Naive thymus-derived CD4-positive, alpha-beta T cell (primary cell): ENCODE data around the gene SHC2. TPM values are rescaled to one million over a fixed set of nuclear protein-coding genes. Genes with fewer than 3 reads are reported as not detected.
A peak's percentile ranks its signal among the peaks of the same experiment; 100 is the strongest.
"Not testable (repeated sequence)": the region's sequence is repeated elsewhere in the genome, so short reads cannot be mapped to it uniquely, and the experiment has no call there.

ENCODE experiments used
- ATAC-seq: fragments of 150-1000 bp; cut with Tn5 transposase; 2 replicates; pipeline ENCODE4 v1.10.0; 2021; ENCODE audit warnings: mild to moderate bottlenecking, moderate library complexity
- CTCF ChIA-PET: fragments of 350-600 bp; sonication (Branson Sonifier 250); formaldehyde crosslinking; loops from one replicate; lab custom pipeline; 2021; ENCODE audit warnings: antibody characterized with exemption; lab: Charles Lee
- POLR2A ChIA-PET: fragments of 350-600 bp; sonication (Branson Sonifier 250); formaldehyde crosslinking; loops from one replicate; lab custom pipeline; 2021; ENCODE audit warnings: antibody characterized with exemption, inconsistent platforms; lab: Charles Lee
- DNase-seq, 9 donors: peaks; one replicate each; pipeline versions ENCODE4 v3.0.0 to v3.0.0-alpha.2; 2020 to 2022; ENCODE audit warnings: mixed read lengths in 1 of 9
- H3K27ac ChIP-seq: one replicate; pipeline ENCODE4 v1.7.0; 2013; ENCODE audit warnings: mild to moderate bottlenecking, low read depth, low read length, moderate library complexity
- H3K27me3 ChIP-seq, 2 donors: one replicate each; pipeline ENCODE4 v1.7.0; 2013; ENCODE audit warnings: low read length in 2 of 2, mild to moderate bottlenecking in 2 of 2, moderate library complexity in 2 of 2; ENCODE audit not compliant: control insufficient read depth in 2 of 2, insufficient read depth in 2 of 2
- H3K36me3 ChIP-seq, 3 experiments: 1 replicate in 2 of 3; 2 replicates in 1 of 3; pipeline ENCODE4 v1.7.0; 2013; ENCODE audit warnings: low read length in 3 of 3, mild to moderate bottlenecking in 3 of 3, moderate library complexity in 1 of 3; ENCODE audit not compliant: insufficient read depth in 3 of 3, control insufficient read depth in 2 of 3
- H3K4me1 ChIP-seq, 2 donors: one replicate each; pipeline ENCODE4 v1.7.0; 2013; ENCODE audit warnings: low read length in 2 of 2, mild to moderate bottlenecking in 2 of 2, moderate library complexity in 1 of 2; ENCODE audit not compliant: control insufficient read depth in 2 of 2, insufficient read depth in 2 of 2
- H3K4me3 ChIP-seq: 2 replicates; pipeline ENCODE4 v1.7.0; 2013; ENCODE audit warnings: mild to moderate bottlenecking, low read length
- H3K9me3 ChIP-seq, 3 experiments: 1 replicate in 2 of 3; 2 replicates in 1 of 3; pipeline ENCODE4 v1.7.0; 2013; ENCODE audit warnings: low read length in 3 of 3; ENCODE audit not compliant: control insufficient read depth in 2 of 3
- H3K27ac Mint-ChIP-seq, 9 donors: one replicate each; pipeline ENCODE4 v1.8.0; 2020 to 2022; ENCODE audit warnings: mixed read lengths in 9 of 9, mild to moderate bottlenecking in 8 of 9, moderate library complexity in 5 of 9, inconsistent platforms in 2 of 9
- H3K27me3 Mint-ChIP-seq, 5 donors: one replicate each; pipeline ENCODE4 v1.8.0; 2021 to 2022; ENCODE audit warnings: mixed read lengths in 5 of 5, mild to moderate bottlenecking in 1 of 5
- H3K36me3 Mint-ChIP-seq, 5 donors: one replicate each; pipeline ENCODE4 v1.8.0; 2020 to 2022; ENCODE audit warnings: mixed read lengths in 5 of 5, mild to moderate bottlenecking in 3 of 5, inconsistent platforms in 1 of 5
- H3K4me1 Mint-ChIP-seq, 7 donors: one replicate each; pipeline ENCODE4 v1.8.0; 2020 to 2022; ENCODE audit warnings: mixed read lengths in 7 of 7, mild to moderate bottlenecking in 3 of 7, inconsistent platforms in 1 of 7
- H3K4me3 Mint-ChIP-seq, 10 donors: one replicate each; pipeline ENCODE4 v1.8.0; 2020 to 2022; ENCODE audit warnings: mild to moderate bottlenecking in 10 of 10, mixed read lengths in 10 of 10, moderate library complexity in 6 of 10, inconsistent platforms in 2 of 10
- H3K9me3 Mint-ChIP-seq, 11 donors: one replicate each; pipeline ENCODE4 v1.8.0; 2020 to 2022; ENCODE audit warnings: mixed read lengths in 11 of 11, mild to moderate bottlenecking in 4 of 11, inconsistent platforms in 1 of 11, moderate library complexity in 1 of 11
- intact Hi-C, 2 donors: fragments of 100-400 bp; cut with micrococcal nuclease; formaldehyde crosslinking; loops; one replicate each; pipeline ENCODE4 v1.15.1; 2023
- polyA plus RNA-seq, 2 donors: library from polyadenylated mRNA; unstranded; fragments of 300-500 nt; fragmentation: Illumina TruSeq; gene quantifications; one replicate each; pipeline ENCODE4 v1.2.3, GENCODE V29; 2021
- total RNA-seq, 6 experiments: library from RNA in 5 of 6; stranded (reverse) in 5 of 6; gene quantifications; 1 replicate in 5 of 6; 2 replicates in 1 of 6; pipeline ENCODE4 v1.2.3 and lab custom pipeline; 2021 to 2026

Gene SHC2
- total and polyA plus RNA-seq, 7 experiments from 2014 or later, result 0.82 to 2.3 (median 2.1) TPM; not detected in 4

DNA sequence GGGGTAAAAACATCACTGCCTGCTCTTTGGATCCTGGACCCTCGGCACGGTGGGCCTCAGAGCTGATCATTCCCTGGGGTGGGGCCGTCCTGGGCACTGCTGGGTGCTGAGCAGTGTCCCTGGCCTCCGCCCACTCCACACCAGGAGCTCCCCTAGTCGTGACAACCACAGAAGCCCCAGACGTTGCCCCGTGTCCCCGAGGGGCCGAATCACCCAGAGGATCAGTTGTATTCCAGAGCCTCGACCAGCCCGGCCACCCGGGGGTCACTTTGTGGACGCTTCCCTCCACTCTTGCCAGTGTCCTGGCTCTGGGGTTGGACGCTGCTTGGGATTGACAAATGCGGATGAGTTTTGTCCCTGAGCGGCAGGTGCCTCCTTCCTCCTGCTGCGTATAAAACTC, 62.1 kb downstream of the SHC2 start:
- no peak overlapping the region for H3K4me3 Mint-ChIP-seq
- DNase-seq (no peak), ATAC-seq (no peak)
- H3K36me3 Mint-ChIP-seq, result peaks cover 0 to 9% (median 0%) of the 10 kb centered on the region in 5 donors
- peaks cover 0 to 2% (median 0%) of the 10 kb centered on the region in 7 donors for H3K4me1 Mint-ChIP-seq
- Histone ChIP-seq H3K4me1 (no peaks in the 10 kb centered on the region), H3K9me3 (peaks cover 0 to 6% (median 0%) of the 10 kb centered on the region in 3 experiments), H3K27ac (no peak overlapping the region), H3K36me3 (no peaks in the 10 kb centered on the region), H3K27me3 (no peaks in the 10 kb centered on the region), H3K4me3 (no peak overlapping the region)
- ChIA-PET POLR2A (no interaction called here), CTCF (no interaction called here)
- H3K27ac Mint-ChIP-seq, result no peak overlapping the region
- H3K27me3 Mint-ChIP-seq, result peaks cover 0 to 12% (median 4%) of the 10 kb centered on the region in 5 donors
- intact Hi-C loops, result no loop called here
- peaks cover 0 to 14% (median 2%) of the 10 kb centered on the region in 11 donors for H3K9me3 Mint-ChIP-seq

DNA sequence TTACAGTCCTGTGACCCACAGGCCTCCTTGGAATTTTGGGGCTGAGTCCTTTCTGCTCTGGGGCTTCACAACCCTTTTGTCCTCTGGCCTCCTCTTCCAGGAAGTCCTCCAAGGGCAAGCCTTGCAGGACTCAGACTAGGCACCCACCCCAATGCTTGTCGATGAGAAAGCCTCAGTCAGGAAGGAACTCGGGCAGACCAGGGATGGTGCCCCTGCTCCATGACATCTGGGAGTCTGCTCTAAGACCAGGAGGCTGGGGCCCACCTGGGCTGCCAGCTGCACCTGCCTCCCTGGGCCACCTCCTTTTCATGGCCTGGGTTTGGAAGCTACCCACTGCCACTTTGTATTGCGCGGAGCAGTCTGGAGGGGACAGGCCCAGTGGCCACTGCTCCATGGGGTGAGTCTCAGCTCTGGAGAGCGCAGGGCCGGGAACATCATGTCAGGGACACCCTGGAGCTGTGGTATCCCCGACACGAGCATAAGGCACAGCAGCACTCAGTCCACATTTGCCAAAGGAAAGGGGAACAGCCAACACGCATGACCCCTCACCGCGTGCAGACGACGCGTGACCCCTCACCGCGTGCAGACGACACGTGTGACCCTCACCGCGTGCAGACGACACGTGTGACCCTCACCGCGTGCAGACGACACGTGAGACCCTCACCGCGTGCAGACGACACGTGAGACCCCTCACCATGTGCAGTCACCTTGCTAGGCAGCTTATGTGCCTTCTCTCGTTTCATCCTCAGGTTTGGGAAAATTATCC, 62.7 kb downstream of the SHC2 start:
- DNase-seq, result no peak
- no peak overlapping the region for H3K27ac ChIP-seq
- Mint-ChIP-seq H3K4me3 (no peak overlapping the region), H3K9me3 (peaks cover 0 to 20% (median 2%) of the 10 kb centered on the region in 11 donors), H3K4me1 (peaks cover 0 to 4% (median 0%) of the 10 kb centered on the region in 7 donors), H3K27me3 (peaks cover 0 to 9% (median 4%) of the 10 kb centered on the region in 5 donors), H3K36me3 (peaks cover 0 to 12% (median 0%) of the 10 kb centered on the region in 5 donors), H3K27ac (no peak overlapping the region)
- CTCF ChIA-PET, result no interaction called here
- no peaks in the 10 kb centered on the region for H3K27me3 ChIP-seq
- no peaks in the 10 kb centered on the region for H3K36me3 ChIP-seq
- H3K4me3 ChIP-seq, result no peak overlapping the region
- H3K9me3 ChIP-seq, result peaks cover 0 to 6% (median 0%) of the 10 kb centered on the region in 3 experiments
- intact Hi-C loops, result no loop called here
- POLR2A ChIA-PET, result no interaction called here
- H3K4me1 ChIP-seq, result no peaks in the 10 kb centered on the region
- no peak for ATAC-seq

DNA sequence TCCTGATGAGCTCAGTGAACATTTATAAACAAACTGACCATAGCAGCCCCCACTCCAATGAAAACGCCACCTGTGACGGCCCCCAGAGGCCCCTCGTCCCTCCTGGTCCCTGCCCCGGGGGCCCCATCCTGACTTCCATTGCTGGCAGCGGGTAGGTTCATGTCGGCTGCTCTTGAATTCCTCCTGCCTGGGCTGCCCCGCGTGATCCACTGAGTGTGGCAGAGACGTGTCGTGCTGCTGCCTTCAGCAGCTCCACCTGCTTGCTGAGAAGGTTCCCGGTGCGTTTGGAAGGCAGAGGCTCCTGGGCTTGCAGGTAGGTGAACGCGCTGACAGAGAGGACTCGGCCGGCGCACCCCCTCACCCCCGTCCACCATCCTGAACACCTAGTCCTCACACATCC, 63.5 kb downstream of the SHC2 start:
- intact Hi-C loops, result no loop called here
- H3K9me3 ChIP-seq, result peaks cover 0 to 6% (median 0%) of the 10 kb centered on the region in 3 experiments
- no peak for DNase-seq
- no peaks in the 10 kb centered on the region for H3K4me1 ChIP-seq
- Mint-ChIP-seq H3K4me3 (no peak overlapping the region), H3K27me3 (peaks cover 0 to 5% (median 0%) of the 10 kb centered on the region in 5 donors), H3K36me3 (peaks cover 0 to 15% (median 0%) of the 10 kb centered on the region in 5 donors), H3K27ac (no peak overlapping the region), H3K4me1 (peaks cover 0 to 7% (median 0%) of the 10 kb centered on the region in 7 donors), H3K9me3 (peaks cover 0 to 27% (median 3%) of the 10 kb centered on the region in 11 donors)
- ATAC-seq, result no peak
- ChIA-PET POLR2A (no interaction called here), CTCF (no interaction called here)
- H3K36me3 ChIP-seq, result no peaks in the 10 kb centered on the region
- H3K4me3 ChIP-seq, result no peak overlapping the region
- no peaks in the 10 kb centered on the region for H3K27me3 ChIP-seq
- H3K27ac ChIP-seq, result no peak overlapping the region

GRCh38 chr19:395467-395866, 65.4 kb downstream of the SHC2 start:
- no peaks in the 10 kb centered on the region for H3K4me1 ChIP-seq
- DNase-seq (no peak), ATAC-seq (no peak)
- Mint-ChIP-seq H3K9me3 (peaks cover 0 to 30% (median 3%) of the 10 kb centered on the region in 11 donors), H3K27me3 (peaks cover 0 to 5% (median 0%) of the 10 kb centered on the region in 5 donors), H3K36me3 (peaks cover 0 to 15% (median 0%) of the 10 kb centered on the region in 5 donors), H3K27ac (peak overlapping the region in 6 of 9 donors; percentile 16 to 69 (median 36)), H3K4me1 (peaks cover 0 to 7% (median 0%) of the 10 kb centered on the region in 7 donors), H3K4me3 (peak overlapping the region in 3 of 10 donors; percentile 2 to 68 (median 23))
- intact Hi-C loops, result no loop called here
- ChIA-PET CTCF (no interaction called here), POLR2A (no interaction called here)
- H3K4me3 ChIP-seq, result no peak overlapping the region
- H3K36me3 ChIP-seq, result no peaks in the 10 kb centered on the region
- peaks cover 0 to 6% (median 0%) of the 10 kb centered on the region in 3 experiments for H3K9me3 ChIP-seq
- no peaks in the 10 kb centered on the region for H3K27me3 ChIP-seq
- no peak overlapping the region for H3K27ac ChIP-seq

DNA sequence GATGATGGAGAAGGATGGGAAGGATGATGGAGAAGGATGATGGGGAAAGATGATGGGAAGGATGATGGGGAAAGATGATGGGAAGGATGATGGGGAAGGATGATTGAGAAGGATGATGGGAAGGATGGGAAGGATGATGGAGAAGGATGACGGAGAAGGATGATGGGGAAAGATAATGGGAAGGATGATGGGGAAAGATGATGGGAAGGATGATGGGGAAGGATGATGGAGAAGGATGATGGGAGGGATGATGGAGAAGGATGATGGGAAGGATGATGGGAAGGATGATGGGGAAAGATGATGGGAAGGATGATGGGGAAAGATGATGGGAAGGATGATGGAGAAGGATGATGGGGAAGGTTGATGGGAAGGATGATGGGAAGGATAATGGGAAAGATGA, 66.0 kb downstream of the SHC2 start:
- peaks cover 0 to 15% (median 0%) of the 10 kb centered on the region in 5 donors for H3K36me3 Mint-ChIP-seq
- intact Hi-C loops, H3K27ac ChIP-seq, CTCF ChIA-PET, DNase-seq, H3K27me3 ChIP-seq, POLR2A ChIA-PET, H3K27me3 Mint-ChIP-seq, H3K4me3 ChIP-seq, H3K36me3 ChIP-seq, H3K4me1 Mint-ChIP-seq, H3K4me1 ChIP-seq, H3K4me3 Mint-ChIP-seq, ATAC-seq, H3K9me3 ChIP-seq: not testable (repeated sequence)
- H3K27ac Mint-ChIP-seq, result peak overlapping the region in 1 of 9 donors; percentile 23
- H3K9me3 Mint-ChIP-seq, result peaks cover 0 to 30% (median 3%) of the 10 kb centered on the region in 11 donors

DNA sequence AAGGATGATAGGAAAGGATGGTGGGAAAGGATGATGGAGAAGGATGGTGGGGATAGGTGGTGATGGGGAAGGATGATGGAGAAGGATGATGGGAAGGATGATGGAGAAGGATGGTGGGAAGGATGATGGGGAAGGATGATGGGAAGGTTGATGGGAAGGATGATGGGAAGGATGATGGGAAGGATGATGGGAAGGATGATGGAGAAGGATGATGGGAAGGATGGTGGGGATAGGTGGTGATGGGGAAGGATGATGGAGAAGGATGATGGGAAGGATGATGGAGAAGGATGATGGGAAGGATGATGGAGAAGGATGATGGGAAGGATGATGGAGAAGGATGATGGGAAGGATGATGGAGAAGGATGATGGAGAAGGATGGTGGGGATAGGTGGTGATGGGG, 67.3 kb downstream of the SHC2 start:
- intact Hi-C loops, DNase-seq, POLR2A ChIA-PET: not testable (repeated sequence)

More for the DNA sequence above, 67.3 kb downstream of the SHC2 start:
- ATAC-seq, H3K4me1 Mint-ChIP-seq, H3K27ac ChIP-seq, H3K9me3 ChIP-seq, H3K27me3 Mint-ChIP-seq, H3K4me3 ChIP-seq, H3K36me3 ChIP-seq, H3K4me1 ChIP-seq, H3K27me3 ChIP-seq, CTCF ChIA-PET: not testable (repeated sequence)
- peak overlapping the region in 5 of 9 donors; percentile 81 to 91 (median 83) for H3K27ac Mint-ChIP-seq
- H3K36me3 Mint-ChIP-seq, result peaks cover 0 to 15% (median 0%) of the 10 kb centered on the region in 5 donors
- H3K9me3 Mint-ChIP-seq, result peaks cover 0 to 30% (median 3%) of the 10 kb centered on the region in 11 donors
- peak overlapping the region in 2 of 10 donors; percentile 59 to 63 for H3K4me3 Mint-ChIP-seq
